GM18502 (cell line): Measurements from ENCODE around the gene SMARCA4.
"Not testable (repeated sequence)": the region's sequence is repeated elsewhere in the genome, so short reads cannot be mapped to it uniquely, and the experiment has no call there.

Experiments
- ATAC-seq: cut with Tn5 transposase; IDR thresholded peaks from one replicate; pipeline ENCODE4 v1.9.1; 2021; ENCODE audit warnings: mild to moderate bottlenecking; ENCODE audit not compliant: unreplicated experiment, poor library complexity

SMARCA4 gene

DNA sequence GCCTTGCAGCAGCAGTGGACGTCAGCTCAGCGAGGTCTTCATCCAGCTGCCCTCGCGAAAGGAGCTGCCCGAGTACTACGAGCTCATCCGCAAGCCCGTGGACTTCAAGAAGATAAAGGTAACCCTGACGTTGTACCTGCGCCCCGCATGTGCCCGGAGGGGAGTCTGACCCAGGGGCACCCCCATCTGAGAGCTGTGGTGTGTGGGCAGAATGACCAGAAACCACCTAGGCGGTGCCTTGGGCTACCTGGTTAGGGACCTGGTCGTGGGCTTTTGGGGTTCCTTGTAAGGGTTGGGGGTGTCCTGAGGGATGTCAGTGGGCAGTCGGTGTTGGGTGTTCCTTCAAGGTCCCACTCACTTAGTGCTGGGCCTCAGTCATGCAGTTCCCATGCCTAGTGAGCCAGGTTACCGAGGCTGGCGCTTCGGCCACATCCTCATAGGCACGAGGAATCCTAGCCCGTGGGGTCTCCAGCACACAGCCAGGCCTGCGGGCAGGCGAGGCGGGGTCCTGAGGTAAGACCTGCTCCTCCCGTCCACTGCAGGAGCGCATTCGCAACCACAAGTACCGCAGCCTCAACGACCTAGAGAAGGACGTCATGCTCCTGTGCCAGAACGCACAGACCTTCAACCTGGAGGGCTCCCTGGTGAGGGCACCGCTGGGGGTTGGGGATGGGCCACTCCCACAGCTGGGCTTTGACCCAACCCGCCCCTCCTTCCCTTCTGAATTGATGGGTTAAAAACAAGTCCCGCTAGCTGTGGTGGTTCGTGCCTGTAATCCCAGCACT is 97.6 kb downstream of the SMARCA4 start:
- ATAC-seq: no peak

DNA sequence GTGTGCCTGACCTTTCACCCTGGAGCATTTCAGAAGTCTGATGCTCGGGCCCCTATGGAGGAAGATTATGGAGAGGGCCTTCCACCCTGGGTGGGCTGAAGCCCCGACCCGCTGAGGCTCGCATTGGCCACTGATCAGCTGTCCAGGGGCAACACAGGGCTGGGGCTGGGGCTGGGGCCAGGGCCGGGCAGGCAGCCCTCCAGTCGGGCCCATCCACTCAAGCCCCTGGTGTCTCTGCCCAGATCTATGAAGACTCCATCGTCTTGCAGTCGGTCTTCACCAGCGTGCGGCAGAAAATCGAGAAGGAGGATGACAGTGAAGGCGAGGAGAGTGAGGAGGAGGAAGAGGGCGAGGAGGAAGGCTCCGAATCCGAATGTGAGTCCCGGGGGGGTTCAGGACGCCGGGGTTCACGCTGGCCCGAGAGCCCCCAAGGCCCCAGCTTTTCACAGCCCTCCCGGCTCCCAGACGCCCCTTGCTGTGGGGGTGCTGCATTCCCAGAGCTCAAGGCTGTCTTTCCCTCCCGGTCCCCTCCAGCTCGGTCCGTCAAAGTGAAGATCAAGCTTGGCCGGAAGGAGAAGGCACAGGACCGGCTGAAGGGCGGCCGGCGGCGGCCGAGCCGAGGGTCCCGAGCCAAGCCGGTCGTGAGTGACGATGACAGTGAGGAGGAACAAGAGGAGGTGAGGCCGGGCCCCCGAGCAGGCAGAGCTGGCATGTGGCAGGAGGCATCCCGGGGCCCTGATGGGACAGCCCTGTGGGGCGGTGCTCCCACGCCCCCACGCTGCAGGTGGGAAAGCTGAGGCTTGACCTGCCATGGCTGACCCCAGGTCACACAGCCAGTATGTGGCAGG is 98.9 kb downstream of the SMARCA4 start:
- ATAC-seq: no peak

DNA sequence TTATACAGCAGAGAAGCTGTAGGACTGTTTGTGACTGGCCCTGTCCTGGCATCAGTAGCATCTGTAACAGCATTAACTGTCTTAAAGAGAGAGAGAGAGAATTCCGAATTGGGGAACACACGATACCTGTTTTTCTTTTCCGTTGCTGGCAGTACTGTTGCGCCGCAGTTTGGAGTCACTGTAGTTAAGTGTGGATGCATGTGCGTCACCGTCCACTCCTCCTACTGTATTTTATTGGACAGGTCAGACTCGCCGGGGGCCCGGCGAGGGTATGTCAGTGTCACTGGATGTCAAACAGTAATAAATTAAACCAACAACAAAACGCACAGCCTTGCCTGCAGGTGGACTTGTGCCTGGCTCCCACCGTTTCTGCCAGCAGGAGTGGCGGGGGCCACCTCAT is 101.1 kb downstream of the SMARCA4 start:
- ATAC-seq: no peak

DNA sequence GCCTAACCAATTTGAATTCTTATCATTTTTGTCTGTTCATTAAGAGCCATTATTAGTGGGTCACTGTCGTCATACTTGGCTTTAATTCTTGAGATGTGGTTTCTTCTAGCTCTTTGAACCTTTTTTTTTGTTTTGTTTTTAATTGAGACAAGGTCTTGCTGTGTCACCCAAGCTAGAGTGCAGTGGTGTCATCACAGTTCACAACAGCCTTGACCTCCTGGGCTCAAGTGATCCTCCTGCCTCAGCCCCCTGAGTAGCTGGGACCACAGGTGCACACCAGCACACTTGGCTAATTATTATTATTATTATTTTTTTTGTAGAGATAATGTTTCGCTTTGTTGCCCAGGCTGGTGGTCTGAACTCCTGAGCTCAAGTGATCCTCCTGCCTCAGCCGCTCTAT is 102.6 kb downstream of the SMARCA4 start:
- ATAC-seq: no peak

DNA sequence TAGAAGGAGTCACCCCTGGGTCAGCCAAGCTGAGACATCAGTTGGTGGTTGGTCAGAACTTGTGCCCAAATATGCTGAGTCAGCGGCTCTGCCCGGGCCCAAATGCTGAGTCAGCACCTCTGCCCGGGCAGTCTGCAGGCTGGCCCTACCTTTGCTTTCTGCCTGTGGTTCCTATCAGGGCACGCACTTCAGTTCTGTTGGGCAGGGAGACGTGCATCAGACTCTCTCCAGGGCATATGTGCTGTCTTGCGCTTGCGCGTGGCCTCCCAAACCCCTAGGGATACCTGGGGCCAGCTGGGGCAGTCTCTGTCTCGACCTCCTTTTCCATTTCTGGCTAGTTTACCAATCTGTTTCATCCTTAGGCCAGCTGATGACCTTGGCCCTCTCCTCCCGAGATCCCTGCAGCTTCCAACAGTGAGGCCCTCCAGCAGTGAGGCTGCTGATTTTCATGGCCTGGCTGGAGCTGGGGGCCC is 104.0 kb downstream of the SMARCA4 start:
- no peak for ATAC-seq

DNA sequence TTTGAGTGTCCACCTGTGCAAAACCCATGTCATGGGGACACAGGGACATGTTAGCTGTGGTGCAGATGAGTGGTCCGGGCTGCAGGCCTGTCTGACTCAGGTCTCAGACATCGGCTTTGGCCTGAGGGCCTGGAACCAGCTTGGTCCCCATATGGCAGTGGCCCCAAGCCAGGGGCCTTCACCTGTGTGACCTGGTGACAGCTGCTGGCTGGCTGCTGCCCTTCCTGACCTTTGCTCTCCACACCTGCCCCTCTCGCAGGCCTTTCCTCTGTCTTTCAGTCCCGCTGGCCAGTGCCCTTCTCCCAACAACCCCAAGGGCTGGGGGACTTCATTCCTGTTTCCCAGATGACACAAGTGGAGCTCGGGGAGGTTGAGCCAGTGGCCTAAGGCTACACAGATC is 105.5 kb downstream of the SMARCA4 start:
- ATAC-seq: no peak

DNA sequence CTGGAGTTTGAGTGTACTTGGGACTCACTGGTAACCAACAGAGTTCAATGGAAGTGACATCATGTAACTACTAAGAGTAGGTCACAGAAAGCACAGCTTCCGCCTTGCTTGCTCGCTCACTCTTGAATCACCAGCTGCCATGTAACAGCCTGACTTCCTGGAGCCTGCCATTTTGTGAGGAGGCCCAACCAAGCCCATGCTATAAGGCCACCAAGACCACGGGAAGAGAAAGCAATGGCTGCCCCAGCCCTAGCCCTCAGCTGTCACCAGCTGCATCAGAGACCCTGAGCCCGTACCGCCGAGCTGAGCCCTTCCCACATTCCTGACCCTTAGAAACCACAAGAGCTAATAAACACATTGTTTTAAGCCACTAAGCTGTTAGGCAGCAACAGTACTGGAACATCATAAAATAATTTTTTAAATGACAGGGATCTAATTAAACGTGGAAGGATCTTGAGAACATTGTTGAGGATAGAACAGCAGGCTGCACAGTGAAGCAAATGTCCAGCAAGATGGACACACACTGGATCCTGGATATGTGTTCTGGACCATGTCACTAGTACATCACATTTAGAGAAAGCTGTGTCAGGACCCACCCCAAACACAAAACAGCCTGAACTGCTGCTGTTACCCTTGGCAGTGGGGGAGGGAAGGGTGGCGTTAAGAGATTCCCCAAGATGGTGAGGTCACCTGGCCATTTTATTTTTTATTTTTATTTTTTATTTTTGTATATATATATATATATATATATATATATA is 106.7 kb downstream of the SMARCA4 start:
- ATAC-seq: no peak

DNA sequence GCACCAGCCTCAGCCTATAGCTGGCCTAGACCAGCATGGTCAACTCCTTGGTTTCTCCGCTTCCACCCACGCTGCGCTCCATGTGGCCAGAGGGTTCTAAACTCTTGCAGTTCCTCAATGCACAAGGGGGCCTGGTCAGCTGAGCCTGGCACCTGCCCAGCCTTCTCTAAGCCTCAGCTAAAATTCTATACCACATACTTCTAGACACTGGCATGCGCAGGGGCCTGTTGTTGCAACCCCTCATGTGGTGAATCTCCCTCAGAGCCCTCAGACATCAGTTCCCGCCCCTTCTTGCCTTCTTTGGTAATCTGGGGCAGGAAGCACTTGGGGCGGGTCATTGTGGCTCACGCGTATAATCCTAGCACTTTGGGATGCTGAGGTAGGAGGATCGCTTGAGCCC is 108.7 kb downstream of the SMARCA4 start:
- ATAC-seq: no peak

DNA sequence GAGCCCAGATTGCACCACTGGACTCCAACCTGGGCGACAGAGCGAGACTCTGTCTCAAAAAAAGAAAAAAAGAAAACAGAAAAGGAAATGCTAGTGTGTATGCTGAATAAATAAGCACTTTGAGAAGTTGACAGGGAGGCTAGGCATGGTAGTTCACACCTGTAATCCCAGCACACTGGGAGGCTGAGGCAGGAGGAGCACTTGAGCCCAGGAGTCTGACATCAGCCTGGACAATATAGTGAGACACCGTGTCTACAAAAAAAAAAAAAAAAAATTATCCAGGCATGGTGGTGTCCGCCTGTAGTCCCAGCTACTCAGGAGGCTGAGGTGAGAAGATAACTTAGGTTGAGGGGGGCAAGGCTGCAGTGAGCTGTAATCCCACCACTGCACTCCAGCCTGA is 109.3 kb downstream of the SMARCA4 start:
- ATAC-seq: no peak

DNA sequence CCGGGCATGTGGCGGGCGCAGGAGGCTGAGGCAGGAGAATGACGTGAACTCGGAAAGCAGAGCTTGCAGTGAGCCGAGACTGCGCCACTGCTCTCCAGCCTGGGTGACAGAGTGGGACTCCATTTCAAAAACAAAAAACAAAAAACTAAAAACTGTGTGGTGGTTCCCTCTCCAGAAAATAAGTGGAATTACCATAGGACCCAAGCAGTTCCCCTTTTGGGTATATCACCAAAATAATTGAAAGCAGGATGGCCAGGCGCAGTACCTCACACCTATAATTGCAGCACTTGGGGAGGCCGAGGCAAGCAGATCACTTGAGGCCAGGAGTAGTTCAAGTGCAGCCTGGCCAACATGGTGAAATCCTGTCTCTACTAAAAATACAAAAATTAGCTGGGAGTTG is 112.7 kb downstream of the SMARCA4 start:
- no peak for ATAC-seq

DNA sequence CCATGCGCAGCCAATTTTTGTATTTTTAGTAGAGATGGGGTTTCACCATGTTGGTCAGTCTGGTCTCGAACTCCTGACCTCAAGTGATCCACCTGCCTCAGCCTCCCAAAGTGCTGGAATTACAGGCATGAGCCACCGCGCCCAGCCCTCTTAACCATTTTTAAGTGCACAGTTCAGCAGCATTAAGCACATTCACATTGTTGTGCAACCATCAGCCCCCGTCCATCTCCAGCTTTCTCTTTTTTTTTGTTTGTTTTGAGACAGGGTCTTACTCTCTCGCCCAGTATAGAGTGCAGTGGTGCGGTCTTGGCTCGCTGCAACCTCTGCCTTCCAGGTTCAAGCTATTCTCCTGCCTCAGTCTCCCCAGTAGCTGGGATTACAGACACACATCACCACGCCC is 116.0 kb downstream of the SMARCA4 start:
- ATAC-seq: not testable (repeated sequence)

DNA sequence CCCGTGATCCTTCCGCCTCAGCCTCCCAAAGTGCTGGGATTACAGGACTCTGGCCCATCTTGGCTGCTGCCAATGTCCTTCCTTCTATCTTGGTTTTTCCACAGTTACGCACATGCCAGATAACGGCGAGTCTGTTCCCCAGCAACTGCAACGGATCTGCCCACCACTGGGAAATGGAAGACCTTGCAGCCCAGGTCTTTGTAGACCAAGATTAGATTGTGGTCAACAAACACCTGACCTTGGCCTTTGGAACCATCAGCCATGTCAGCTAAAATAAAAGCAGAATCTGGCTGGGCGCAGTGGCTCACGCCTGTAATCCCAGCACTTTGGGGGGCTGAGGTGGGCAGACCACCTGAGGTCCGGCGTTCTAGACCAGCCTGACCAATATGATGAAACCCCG is 118.1 kb downstream of the SMARCA4 start:
- no peak for ATAC-seq

DNA sequence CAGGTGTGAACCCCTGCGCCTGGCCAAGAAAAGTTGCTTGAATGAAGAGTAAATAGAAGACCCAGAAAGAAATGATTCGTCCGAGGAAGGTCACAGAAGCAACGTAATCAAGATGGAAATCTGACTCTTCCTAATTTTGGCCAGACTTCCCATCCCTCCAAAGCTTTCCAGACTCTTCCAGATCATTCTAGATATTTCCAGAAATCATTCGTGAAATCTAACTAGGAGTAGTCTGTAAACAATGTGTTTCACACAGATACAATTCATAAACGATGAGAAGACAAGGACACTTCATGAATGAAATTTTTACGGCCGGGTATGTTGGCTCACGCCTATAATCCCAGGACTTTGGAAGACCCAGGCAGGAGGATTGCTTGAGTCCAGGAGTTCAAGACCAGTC is 119.2 kb downstream of the SMARCA4 start:
- no peak for ATAC-seq

DNA sequence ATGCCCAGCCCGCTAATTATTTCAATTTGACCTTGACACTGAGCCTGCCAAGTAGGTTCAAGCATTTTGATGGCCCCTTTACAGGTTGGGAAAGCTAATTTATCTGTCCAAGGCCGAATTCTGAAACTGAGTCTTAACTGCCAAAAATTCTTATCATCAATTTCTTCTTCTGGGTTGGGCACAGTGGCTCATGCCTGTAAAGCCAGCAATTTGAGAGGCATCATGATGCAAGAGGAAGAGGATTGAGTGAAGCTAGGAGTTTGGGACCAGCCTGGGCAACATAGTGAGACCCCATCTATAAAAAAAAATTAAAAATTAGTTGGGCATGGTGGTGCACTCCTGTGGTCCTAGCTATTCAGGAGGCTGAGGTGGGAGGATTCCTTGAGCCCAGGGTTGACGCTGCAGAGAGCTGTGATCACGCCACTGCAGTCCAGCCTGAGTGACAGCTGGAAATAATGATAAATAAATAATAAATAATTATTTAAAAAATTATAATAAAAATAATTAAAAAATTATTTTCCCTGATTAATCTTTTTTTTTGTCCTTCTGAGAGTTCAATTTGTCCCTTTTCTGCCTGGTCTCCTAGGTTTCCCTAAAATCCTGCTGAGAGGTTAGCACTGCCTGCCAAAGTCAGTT is 127.2 kb downstream of the SMARCA4 start:
- ATAC-seq: no peak

DNA sequence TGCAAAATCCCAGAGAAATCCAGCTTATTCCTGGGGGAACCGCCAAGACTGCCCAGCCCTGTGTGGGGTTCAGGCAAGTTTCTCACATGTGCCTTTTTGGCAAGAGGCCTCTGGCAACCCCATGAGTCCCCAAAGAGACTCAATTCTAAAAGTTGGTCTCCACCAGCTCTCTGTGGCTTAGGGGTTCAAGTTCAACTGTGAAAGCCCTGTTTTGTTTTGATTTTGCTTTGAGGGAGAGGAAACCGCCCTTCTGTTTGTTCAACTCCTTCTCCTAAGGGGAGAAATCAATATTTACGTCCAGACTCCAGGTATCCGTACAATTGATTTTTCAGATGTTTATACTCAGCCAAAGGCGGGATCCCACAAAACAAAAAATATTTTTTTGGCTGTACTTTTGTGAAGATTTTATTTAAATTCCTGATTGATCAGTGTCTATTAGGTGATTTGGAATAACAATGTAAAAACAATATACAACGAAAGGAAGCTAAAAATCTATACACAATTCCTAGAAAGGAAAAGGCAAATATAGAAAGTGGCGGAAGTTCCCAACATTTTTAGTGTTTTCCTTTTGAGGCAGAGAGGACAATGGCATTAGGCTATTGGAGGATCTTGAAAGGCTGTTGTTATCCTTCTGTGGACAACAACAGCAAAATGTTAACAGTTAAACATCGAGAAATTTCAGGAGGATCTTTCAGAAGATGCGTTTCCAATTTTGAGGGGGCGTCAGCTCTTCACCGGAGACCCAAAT is 127.8 kb downstream of the SMARCA4 start:
- ATAC-seq: no peak

DNA sequence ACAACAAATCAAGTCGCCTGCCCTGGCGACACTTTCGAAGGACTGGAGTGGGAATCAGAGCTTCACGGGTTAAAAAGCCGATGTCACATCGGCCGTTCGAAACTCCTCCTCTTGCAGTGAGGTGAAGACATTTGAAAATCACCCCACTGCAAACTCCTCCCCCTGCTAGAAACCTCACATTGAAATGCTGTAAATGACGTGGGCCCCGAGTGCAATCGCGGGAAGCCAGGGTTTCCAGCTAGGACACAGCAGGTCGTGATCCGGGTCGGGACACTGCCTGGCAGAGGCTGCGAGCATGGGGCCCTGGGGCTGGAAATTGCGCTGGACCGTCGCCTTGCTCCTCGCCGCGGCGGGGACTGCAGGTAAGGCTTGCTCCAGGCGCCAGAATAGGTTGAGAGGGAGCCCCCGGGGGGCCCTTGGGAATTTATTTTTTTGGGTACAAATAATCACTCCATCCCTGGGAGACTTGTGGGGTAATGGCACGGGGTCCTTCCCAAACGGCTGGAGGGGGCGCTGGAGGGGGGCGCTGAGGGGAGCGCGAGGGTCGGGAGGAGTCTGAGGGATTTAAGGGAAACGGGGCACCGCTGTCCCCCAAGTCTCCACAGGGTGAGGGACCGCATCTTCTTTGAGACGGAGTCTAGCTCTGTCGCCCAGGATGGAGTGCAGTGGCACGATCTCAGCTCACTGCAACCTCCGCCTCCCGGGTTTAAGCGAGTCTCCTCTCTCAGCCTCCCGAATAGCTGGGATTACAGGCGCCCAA is 128.6 kb downstream of the SMARCA4 start, which contains the start of gene LDLR:
TSS of gene LDLR (plus strand) at position 210 of the 760 bp plus-strand sequence. CDS start at position 296, 86 bp downstream.
- peak; percentile 33 for ATAC-seq

DNA sequence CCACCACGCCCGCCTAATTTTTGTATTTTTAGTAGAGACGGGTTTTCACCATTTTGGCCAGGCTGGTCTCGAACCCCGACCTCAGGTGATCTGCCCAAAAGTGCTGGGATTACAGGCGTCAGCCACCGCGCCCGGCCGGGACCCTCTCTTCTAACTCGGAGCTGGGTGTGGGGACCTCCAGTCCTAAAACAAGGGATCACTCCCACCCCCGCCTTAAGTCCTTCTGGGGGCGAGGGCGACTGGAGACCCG is 129.1 kb downstream of the SMARCA4 start:
- peak; percentile 17 for ATAC-seq

DNA sequence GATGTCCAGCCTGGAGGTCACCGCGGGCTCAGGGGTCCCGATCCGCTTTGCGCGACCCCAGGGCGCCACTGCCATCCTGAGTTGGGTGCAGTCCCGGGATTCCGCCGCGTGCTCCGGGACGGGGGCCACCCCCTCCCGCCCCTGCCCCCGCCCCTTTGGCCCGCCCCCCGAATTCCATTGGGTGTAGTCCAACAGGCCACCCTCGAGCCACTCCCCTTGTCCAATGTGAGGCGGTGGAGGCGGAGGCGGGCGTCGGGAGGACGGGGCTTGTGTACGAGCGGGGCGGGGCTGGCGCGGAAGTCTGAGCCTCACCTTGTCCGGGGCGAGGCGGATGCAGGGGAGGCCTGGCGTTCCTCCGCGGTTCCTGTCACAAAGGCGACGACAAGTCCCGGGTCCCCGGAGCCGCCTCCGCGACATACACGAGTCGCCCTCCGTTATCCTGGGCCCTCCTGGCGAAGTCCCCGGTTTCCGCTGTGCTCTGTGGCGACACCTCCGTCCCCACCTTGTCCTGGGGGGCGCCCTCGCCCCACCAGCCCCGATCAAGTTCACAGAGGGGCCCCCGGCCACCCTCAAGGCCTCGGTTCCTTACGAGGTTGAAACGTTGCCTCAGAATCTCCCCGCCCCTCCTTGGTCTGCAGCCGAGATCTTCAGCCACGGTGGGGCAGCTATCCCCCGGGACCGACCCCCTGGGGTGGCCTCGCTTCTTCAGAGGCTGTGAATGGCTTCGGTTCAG is 129.6 kb downstream of the SMARCA4 start:
- peak; percentile 74 for ATAC-seq
